ENCODE measurements around the gene MEOX1.

The MEOX1 gene

DNA sequence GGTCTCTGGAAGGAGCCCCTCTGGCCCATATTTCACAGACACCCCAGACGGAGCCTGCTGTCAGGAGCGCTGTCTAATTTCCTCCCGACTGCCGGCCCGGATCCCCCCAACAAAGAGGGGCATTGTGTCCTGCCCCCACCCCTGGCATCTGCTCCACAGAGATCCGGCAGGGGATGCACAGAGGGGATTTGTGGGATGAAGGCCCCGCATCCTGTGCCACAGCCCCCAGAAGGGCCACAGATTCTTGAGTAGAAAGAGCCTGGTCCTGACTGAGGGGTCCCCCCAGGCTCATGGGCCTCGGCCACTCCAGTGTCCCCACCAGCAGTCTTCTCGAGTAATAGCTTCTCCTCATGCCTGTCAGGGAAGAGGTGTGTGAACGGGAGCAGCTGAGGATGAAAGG, 29.5 kb downstream of the MEOX1 start:
- TF ChIP-seq FOXP2 (optimal IDR thresholded peaks at IDR 0.05; ENCODE audit: borderline replicate concordance, extremely low read depth, extremely low read length, insufficient read depth) (no peak), POLR2AphosphoS5 (IDR thresholded peaks at IDR 0.05; ENCODE audit: low read depth, low read length) (no peak)
- TF ChIP-seq, protein P1, sequence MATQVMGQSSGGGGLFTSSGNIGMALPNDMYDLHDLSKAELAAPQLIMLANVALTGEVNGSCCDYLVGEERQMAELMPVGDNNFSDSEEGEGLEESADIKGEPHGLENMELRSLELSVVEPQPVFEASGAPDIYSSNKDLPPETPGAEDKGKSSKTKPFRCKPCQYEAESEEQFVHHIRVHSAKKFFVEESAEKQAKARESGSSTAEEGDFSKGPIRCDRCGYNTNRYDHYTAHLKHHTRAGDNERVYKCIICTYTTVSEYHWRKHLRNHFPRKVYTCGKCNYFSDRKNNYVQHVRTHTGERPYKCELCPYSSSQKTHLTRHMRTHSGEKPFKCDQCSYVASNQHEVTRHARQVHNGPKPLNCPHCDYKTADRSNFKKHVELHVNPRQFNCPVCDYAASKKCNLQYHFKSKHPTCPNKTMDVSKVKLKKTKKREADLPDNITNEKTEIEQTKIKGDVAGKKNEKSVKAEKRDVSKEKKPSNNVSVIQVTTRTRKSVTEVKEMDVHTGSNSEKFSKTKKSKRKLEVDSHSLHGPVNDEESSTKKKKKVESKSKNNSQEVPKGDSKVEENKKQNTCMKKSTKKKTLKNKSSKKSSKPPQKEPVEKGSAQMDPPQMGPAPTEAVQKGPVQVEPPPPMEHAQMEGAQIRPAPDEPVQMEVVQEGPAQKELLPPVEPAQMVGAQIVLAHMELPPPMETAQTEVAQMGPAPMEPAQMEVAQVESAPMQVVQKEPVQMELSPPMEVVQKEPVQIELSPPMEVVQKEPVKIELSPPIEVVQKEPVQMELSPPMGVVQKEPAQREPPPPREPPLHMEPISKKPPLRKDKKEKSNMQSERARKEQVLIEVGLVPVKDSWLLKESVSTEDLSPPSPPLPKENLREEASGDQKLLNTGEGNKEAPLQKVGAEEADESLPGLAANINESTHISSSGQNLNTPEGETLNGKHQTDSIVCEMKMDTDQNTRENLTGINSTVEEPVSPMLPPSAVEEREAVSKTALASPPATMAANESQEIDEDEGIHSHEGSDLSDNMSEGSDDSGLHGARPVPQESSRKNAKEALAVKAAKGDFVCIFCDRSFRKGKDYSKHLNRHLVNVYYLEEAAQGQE (IDR thresholded peaks at IDR 0.05; ENCODE audit: insufficient read depth in 1 of 2, low read depth in 2 of 2, low read length in 2 of 2), result no peak

- TF ChIP-seq, protein P1 (IDR thresholded peaks at IDR 0.05; ENCODE audit: insufficient read depth in 1 of 2, low read depth in 2 of 2, low read length in 2 of 2), result no peak
- TF ChIP-seq FOXP2 (optimal IDR thresholded peaks at IDR 0.05; ENCODE audit: borderline replicate concordance, extremely low read depth, extremely low read length, insufficient read depth) (no peak), POLR2AphosphoS5 (IDR thresholded peaks at IDR 0.05; ENCODE audit: low read depth, low read length) (no peak), SIN3A (IDR thresholded peaks at IDR 0.05; ENCODE audit: borderline replicate concordance, insufficient read depth, low read length) (no peak), TAF1 (IDR thresholded peaks at IDR 0.05; ENCODE audit: borderline replicate concordance, insufficient read depth, low read length) (no peak)
These were observed 30.3 kb downstream of the MEOX1 start for GRCh38 chr17:43631429-43631828.

DNA sequence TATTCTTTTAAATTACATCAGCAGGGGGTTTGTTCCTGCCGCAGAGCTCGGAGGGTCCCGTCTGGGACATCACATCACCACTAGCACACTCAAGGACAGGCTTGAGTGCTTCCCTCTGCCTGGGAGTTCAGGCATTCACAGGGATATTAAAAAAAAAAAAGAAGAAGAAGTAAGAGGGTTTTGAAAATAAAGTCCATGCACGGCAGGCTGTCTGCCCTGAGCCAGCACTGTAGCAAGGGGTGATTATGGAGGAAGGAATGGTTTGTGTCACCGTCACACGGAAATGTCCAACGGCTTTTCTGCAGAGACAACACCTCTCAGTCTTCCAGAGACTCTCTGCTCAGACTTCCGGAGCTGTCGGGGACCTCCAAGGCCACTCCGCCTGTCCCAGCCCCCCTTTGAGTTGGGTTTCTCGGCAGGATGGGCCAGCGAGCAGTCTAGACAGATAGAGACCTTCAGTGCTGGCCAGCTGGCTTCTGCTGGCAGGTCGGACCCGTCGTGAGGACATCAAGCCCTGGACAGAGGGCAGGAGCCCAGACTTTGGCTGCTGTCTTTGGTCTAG, 33.6 kb downstream of the MEOX1 start:
- TF ChIP-seq TAF1 (IDR thresholded peaks at IDR 0.05; ENCODE audit: borderline replicate concordance, insufficient read depth, low read length) (no peak), FOXP2 (optimal IDR thresholded peaks at IDR 0.05; ENCODE audit: borderline replicate concordance, extremely low read depth, extremely low read length, insufficient read depth) (no peak)

- TF ChIP-seq, protein P1 (IDR thresholded peaks at IDR 0.05; ENCODE audit: insufficient read depth in 1 of 2, low read depth in 2 of 2, low read length in 2 of 2), result no peak
- no peak for TF ChIP-seq TAF1 (IDR thresholded peaks at IDR 0.05; ENCODE audit: borderline replicate concordance, insufficient read depth, low read length)
- no peak for TF ChIP-seq POLR2AphosphoS5 (IDR thresholded peaks at IDR 0.05; ENCODE audit: low read depth, low read length)
- no peak for TF ChIP-seq FOXP2 (optimal IDR thresholded peaks at IDR 0.05; ENCODE audit: borderline replicate concordance, extremely low read depth, extremely low read length, insufficient read depth)
- no peak for TF ChIP-seq SIN3A (IDR thresholded peaks at IDR 0.05; ENCODE audit: borderline replicate concordance, insufficient read depth, low read length)
These were observed 34.1 kb downstream of the MEOX1 start for GRCh38 chr17:43627653-43628052.

- TF ChIP-seq SIN3A (IDR thresholded peaks at IDR 0.05; ENCODE audit: borderline replicate concordance, insufficient read depth, low read length), result no peak
- no peak for TF ChIP-seq FOXP2 (optimal IDR thresholded peaks at IDR 0.05; ENCODE audit: borderline replicate concordance, extremely low read depth, extremely low read length, insufficient read depth)
- TF ChIP-seq POLR2AphosphoS5 (IDR thresholded peaks at IDR 0.05; ENCODE audit: low read depth, low read length), result no peak
- TF ChIP-seq TAF1 (IDR thresholded peaks at IDR 0.05; ENCODE audit: borderline replicate concordance, insufficient read depth, low read length), result no peak
- TF ChIP-seq, protein P1 (IDR thresholded peaks at IDR 0.05; ENCODE audit: insufficient read depth in 1 of 2, low read depth in 2 of 2, low read length in 2 of 2), result no peak
These were observed 35.7 kb downstream of the MEOX1 start for GRCh38 chr17:43626023-43626422.
